Adrenal gland (tissue), 12 donors: Measurements from ENCODE around the gene KRT31. TPM values are rescaled to one million over a fixed set of nuclear protein-coding genes. Genes with fewer than 3 reads are reported as not detected.

Experiments used
- DNase-seq, 7 donors: peaks; one replicate each; pipeline ENCODE4 v3.0.0-alpha.2; 2019 to 2020
- H3K27ac ChIP-seq, 5 donors: fragments of 200-600 bp; sonication (generic) in 4 of 5; 1 replicate in 3 of 5; 2 replicates in 2 of 5; pipeline versions ENCODE4 v1.5.1 to v1.8.0; 2016 to 2020; ENCODE audit warnings: mild to moderate bottlenecking in 1 of 5
- H3K27me3 ChIP-seq: fragments of 200-600 bp; 2 replicates; pipeline ENCODE4 v1.8.0; 2021
- H3K36me3 ChIP-seq, 2 donors: fragments of 200-600 bp; replicated peaks in 1 of 2; 1 replicate in 1 of 2; 2 replicates in 1 of 2; pipeline versions ENCODE4 v1.5.1 to v1.8.0; 2018 to 2022
- H3K4me1 ChIP-seq, 2 donors: fragments of 200-600 bp; replicated peaks in 1 of 2; 1 replicate in 1 of 2; 2 replicates in 1 of 2; pipeline versions ENCODE4 v1.5.1 to v1.8.0; 2018 to 2021
- H3K4me3 ChIP-seq, 4 donors: fragments of 200-600 bp; sonication (generic) in 3 of 4; one replicate each; pipeline ENCODE4 v1.5.1; 2016 to 2018
- H3K9me3 ChIP-seq, 3 donors: fragments of 200-600 bp; sonication (generic) in 1 of 3; replicated peaks in 1 of 3; 1 replicate in 2 of 3; 2 replicates in 1 of 3; pipeline versions ENCODE4 v1.5.1 to v1.8.0; 2016 to 2021
- CTCF ChIP-seq, 6 experiments: fragments of 450-650 bp in 4 of 6; fragments of 200-600 bp in 2 of 6; sonication (generic) in 1 of 6; IDR thresholded peaks; 1 replicate in 5 of 6; 2 replicates in 1 of 6; pipeline versions ENCODE4 v1.5.1 to v1.8.0; 2016 to 2021; ENCODE audit warnings: antibody characterized with exemption in 6 of 6, mild to moderate bottlenecking in 2 of 6, moderate library complexity in 1 of 6
- POLR2A ChIP-seq, 2 donors: fragments of 450-650 bp; IDR thresholded peaks; one replicate each; pipeline ENCODE4 v1.6.1; 2017; ENCODE audit warnings: antibody characterized with exemption in 2 of 2, mild to moderate bottlenecking in 2 of 2, moderate library complexity in 1 of 2
- WGBS, 4 donors: extraction: QIAGEN DNeasy Blood & Tissue Kit in 2 of 4; methylation state at CpG; one replicate each; pipeline versions ENCODE4 v1.1.5 to v1.1.7; 2013 to 2017; 5-methylcytosine and 5-hydroxymethylcytosine counted together
- intact Hi-C, 2 donors: fragments of 100-400 bp; cut with DNase I; formaldehyde crosslinking; loops; one replicate each; pipeline versions ENCODE4 v1.14.1 to v1.15.0; 2022 to 2023
- polyA plus RNA-seq, 3 donors: library from polyadenylated mRNA; stranded (reverse); fragments of 200-250 nt in 2 of 3; fragments of 350-450 nt in 1 of 3; fragmentation: Illumina TruSeq in 1 of 3; extraction: RNeasy Lipid Tissue Mini Kit (QIAGEN cat#74804) in 1 of 3; gene quantifications; one replicate each; pipeline ENCODE4 v1.2.3, GENCODE V29; 2013 to 2014
- total RNA-seq, 9 donors: library from RNA; depleted of rRNA in 4 of 9; stranded (reverse); fragments of >200 nt in 4 of 9; fragments of 120-200 nt in 1 of 9; fragmentation: NEBNext Ultra II Directional in 1 of 9; extraction: Animal tissue kit (Norgen Biotek cat#: 25700) in 1 of 9; gene quantifications; one replicate each; pipeline versions ENCODE4 v1.1.0 to v1.2.4, GENCODE V29; 2013 to 2023
- donor health status: healthy with polysubstance abuse.
- donor health status: Bipolar disorder and iron deficiency.
- donor health status: DM: yes; HTN: yes; CAD: no.
- donor health status: DM: no; HTN: no; CAD: no.
- donor health status: DM: no; HTN: no; CAD: no.
- donor health status: DM: yes; HTN: yes; CAD: no.

Gene KRT31
- total and polyA plus RNA-seq, 12 donors = not detected

- no peaks in the 10 kb centered on the region for H3K9me3 ChIP-seq
- no peak for DNase-seq
- 85 to 91% (median 87%) methylated on average over 9 of the region's 9 CpGs for WGBS, 4 donors
- H3K27me3 ChIP-seq = no peaks in the 10 kb centered on the region
- H3K4me1 ChIP-seq = peaks cover 5 to 10% of the 10 kb centered on the region in 2 donors
- intact Hi-C loops = no loop called here
- no peaks in the 10 kb centered on the region for H3K36me3 ChIP-seq
- H3K4me3 ChIP-seq = no peak overlapping the region
- no peak for TF ChIP-seq POLR2A (IDR thresholded peaks at IDR 0.05)
- no peak overlapping the region for H3K27ac ChIP-seq
Measured at GRCh38 chr17:41421116-41421515, 23.7 kb upstream of the KRT31 start.

DNA sequence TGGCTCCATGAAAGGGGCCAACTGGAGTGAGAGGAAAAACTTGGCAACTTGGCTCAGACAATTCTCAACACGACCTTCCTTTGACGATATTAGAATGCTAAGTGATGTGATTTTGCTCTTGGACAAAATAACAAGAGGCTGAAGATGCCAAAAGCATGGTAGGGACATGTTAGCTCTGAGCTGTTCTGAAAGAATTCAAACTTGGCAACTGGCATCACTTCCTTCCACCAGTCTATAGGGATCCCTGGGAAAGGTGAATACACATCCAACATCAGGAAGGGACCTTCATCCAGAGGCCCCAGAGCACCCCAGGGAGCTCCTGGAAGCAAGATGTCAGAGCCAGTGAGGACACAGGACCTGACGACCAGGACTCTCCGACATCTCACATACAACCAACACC is 22.7 kb upstream of the KRT31 start:
- no peak for DNase-seq
- Histone ChIP-seq H3K27me3 (no peaks in the 10 kb centered on the region), H3K4me1 (peaks cover 5 to 17% of the 10 kb centered on the region in 2 donors), H3K4me3 (no peak overlapping the region), H3K9me3 (no peaks in the 10 kb centered on the region), H3K27ac (no peak overlapping the region), H3K36me3 (no peaks in the 10 kb centered on the region)
- WGBS, 4 donors = 64 to 77% (median 69%) methylated on average over 4 of the region's 4 CpGs
- intact Hi-C loops = no loop called here
- TF ChIP-seq CTCF (IDR thresholded peaks at IDR 0.05) (no peak), POLR2A (IDR thresholded peaks at IDR 0.05) (no peak)

DNA sequence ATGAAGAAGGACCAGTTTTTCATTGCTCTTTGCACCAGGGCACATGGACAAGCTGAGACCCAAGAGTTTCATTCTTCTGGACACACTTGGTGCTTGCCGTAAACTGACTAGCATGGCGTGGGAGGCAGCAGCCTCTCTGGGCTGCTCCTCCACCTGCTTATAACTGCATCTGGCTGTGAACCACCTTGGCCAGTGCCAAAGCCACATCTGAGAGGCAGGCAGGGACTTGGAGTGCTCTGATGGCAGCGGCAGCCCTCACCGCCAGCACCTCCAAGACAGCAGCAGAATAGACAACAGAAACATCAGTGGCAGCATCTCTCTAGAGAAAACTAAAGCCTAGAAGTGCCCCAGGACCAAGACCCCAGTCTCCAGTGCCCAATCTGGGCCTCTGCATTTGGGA is 22.3 kb upstream of the KRT31 start:
- no peak for DNase-seq
- H3K27me3 ChIP-seq = no peaks in the 10 kb centered on the region
- no peak for TF ChIP-seq POLR2A (IDR thresholded peaks at IDR 0.05)
- no peak for TF ChIP-seq CTCF (IDR thresholded peaks at IDR 0.05)
- no peaks in the 10 kb centered on the region for H3K36me3 ChIP-seq
- peaks cover 5 to 18% of the 10 kb centered on the region in 2 donors for H3K4me1 ChIP-seq
- intact Hi-C loops = no loop called here
- H3K9me3 ChIP-seq = no peaks in the 10 kb centered on the region
- 96 to 100% (median 98%) methylated on average over 3 to 4 of the region's 4 CpGs for WGBS, 4 donors
- no peak overlapping the region for H3K27ac ChIP-seq
- H3K4me3 ChIP-seq = no peak overlapping the region

- 85 to 94% (median 92%) methylated on average over 7 of the region's 7 CpGs for WGBS, 4 donors
- TF ChIP-seq CTCF (IDR thresholded peaks at IDR 0.05) (no peak), POLR2A (IDR thresholded peaks at IDR 0.05) (no peak)
- no peak overlapping the region for H3K27ac ChIP-seq
Measured at GRCh38 chr17:41418116-41418860, 20.9 kb upstream of the KRT31 start.

GRCh38 chr17:41417576-41418015 is 20.2 kb upstream of the KRT31 start:
- 63 to 71% (median 64%) methylated on average over 4 of the region's 4 CpGs for WGBS, 4 donors
- no peak for TF ChIP-seq POLR2A (IDR thresholded peaks at IDR 0.05)
- no peak for TF ChIP-seq CTCF (IDR thresholded peaks at IDR 0.05)
- Histone ChIP-seq H3K27me3 (no peaks in the 10 kb centered on the region), H3K4me1 (peaks cover 5 to 18% of the 10 kb centered on the region in 2 donors), H3K9me3 (no peaks in the 10 kb centered on the region), H3K4me3 (no peak overlapping the region), H3K36me3 (no peaks in the 10 kb centered on the region), H3K27ac (no peak overlapping the region)
- no peak for DNase-seq
- intact Hi-C loops = no loop called here

More at GRCh38 chr17:41418116-41418860, 20.9 kb upstream of the KRT31 start:
- H3K4me1 ChIP-seq = peaks cover 5 to 18% of the 10 kb centered on the region in 2 donors
- H3K4me3 ChIP-seq = no peak overlapping the region
- no peak for DNase-seq
- H3K27me3 ChIP-seq = no peaks in the 10 kb centered on the region
- no peaks in the 10 kb centered on the region for H3K36me3 ChIP-seq
- no peaks in the 10 kb centered on the region for H3K9me3 ChIP-seq
- intact Hi-C loops = no loop called here
